Stimulated activated CD4-positive, alpha-beta T cell treated with anti-CD3 and anti-CD28 coated beads, Interleukin-4, amount 100 ng/mL, for 4 hours (primary cell): Measurements from ENCODE around the gene GMPPA.
A peak's percentile ranks its signal among the peaks of the same experiment; 100 is the strongest.

Experiments used
- DNase-seq, 2 experiments: peaks; one replicate each; pipeline ENCODE4 v3.0.0-alpha.2; 2020

Gene GMPPA

GRCh38 chr2:219506802-219507526 is 8.3 kb downstream of the GMPPA start:
- DNase-seq, result no peak

- DNase-seq, result no peak
Observed at GRCh38 chr2:219507581-219508443, 9.1 kb downstream of the GMPPA start.

- DNase-seq, result no peak
Observed at GRCh38 chr2:219508444-219508734, 9.7 kb downstream of the GMPPA start.

- DNase-seq, result no peak
Observed at GRCh38 chr2:219508971-219509779, 10.5 kb downstream of the GMPPA start.

- DNase-seq, result peak; percentile 34 to 41
Observed at GRCh38 chr2:219509780-219510511, 11.3 kb downstream of the GMPPA start.

GRCh38 chr2:219510512-219511135 is 11.9 kb downstream of the GMPPA start:
- no peak for DNase-seq

GRCh38 chr2:219511547-219512325 is 13.0 kb downstream of the GMPPA start:
- DNase-seq, result no peak

- DNase-seq, result no peak
Observed at GRCh38 chr2:219512524-219513216, 14.0 kb downstream of the GMPPA start.

GRCh38 chr2:219513787-219514186 is 15.1 kb downstream of the GMPPA start:
- no peak for DNase-seq

GRCh38 chr2:219514196-219514761 is 15.6 kb downstream of the GMPPA start, which contains the start of gene ASIC4:
TSS of gene ASIC4 (plus strand) at chr2:219514482. CDS start at chr2:219514725, 243 bp downstream.
- DNase-seq, result no peak

- no peak for DNase-seq
Observed at GRCh38 chr2:219514836-219515235, 16.1 kb downstream of the GMPPA start.

GRCh38 chr2:219515874-219516629 is 17.4 kb downstream of the GMPPA start:
- DNase-seq, result no peak

GRCh38 chr2:219516888-219517287 is 18.2 kb downstream of the GMPPA start:
- DNase-seq, result no peak

GRCh38 chr2:219517954-219518778 is 19.5 kb downstream of the GMPPA start:
- DNase-seq, result no peak

GRCh38 chr2:219519526-219519916 is 20.8 kb downstream of the GMPPA start:
- no peak for DNase-seq

GRCh38 chr2:219520079-219520478 is 21.4 kb downstream of the GMPPA start:
- no peak for DNase-seq

- DNase-seq, result no peak
Observed at GRCh38 chr2:219521066-219521880, 22.6 kb downstream of the GMPPA start.
